Measurements from ENCODE around the gene PRPSAP1. TPM values are rescaled to one million over a fixed set of nuclear protein-coding genes. Genes with fewer than 3 reads are reported as not detected.

The PRPSAP1 gene
- total and polyA plus RNA-seq, 2 of the 8 experiments (the other 6 are each of a cell fraction or from before 2014, with no cell fraction given): 32.0 to 54.2 TPM

DNA sequence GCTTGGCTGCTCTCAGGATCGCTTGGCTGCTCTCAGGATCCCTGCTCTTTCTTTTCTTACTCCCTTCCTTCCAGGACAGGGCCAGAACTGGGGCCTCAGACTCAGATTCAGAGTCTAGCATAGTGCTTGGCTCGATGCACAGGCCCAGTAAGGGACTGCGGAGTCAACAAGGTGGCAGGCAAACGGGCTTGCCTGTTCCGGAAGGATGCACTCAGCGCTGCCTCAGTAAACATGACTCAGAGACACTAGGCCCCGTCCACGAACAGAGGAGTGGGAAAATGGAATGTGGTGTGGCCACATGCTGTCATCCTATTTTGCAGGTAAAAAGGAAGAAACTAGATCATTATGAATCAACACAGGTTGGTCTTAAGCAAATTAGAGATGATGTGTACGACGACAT lies 40.5 kb upstream of the PRPSAP1 start:
- H4K5ac ChIP-seq (ENCODE audit: insufficient read length, low read depth, low read length): no peak overlapping the region
- POLR2A ChIA-PET (ENCODE audit: partially characterized antibody): no interaction called here
- H2BK15ac ChIP-seq (ENCODE audit: low read length): no peak overlapping the region
- no peak overlapping the region for H2BK5ac ChIP-seq (ENCODE audit: low read depth, low read length)
- peaks cover 0 to 11% (median 7%) of the 10 kb centered on the region in 4 experiments; a peak in 6 of 7 replicates for H3K4me1 ChIP-seq (replicated peaks in 1 of 4; ENCODE audit: control insufficient read depth in 3 of 4, insufficient read depth in 4 of 4, low read length in 3 of 4)
- no peaks in the 10 kb centered on the region for H3K9me3 ChIP-seq (ENCODE audit: insufficient read depth in 2 of 2, low read depth in 1 of 2, low read length in 1 of 2)
- no peak overlapping the region for H2BK20ac ChIP-seq (ENCODE audit: low read length)
- peaks cover 22 to 56% (median 46%) of the 10 kb centered on the region in 4 experiments for H3K36me3 ChIP-seq (ENCODE audit: control insufficient read depth in 2 of 4, insufficient read depth in 4 of 4, low read length in 3 of 4)
- WGBS, 2 experiments (ENCODE audit: extremely low coverage in 1 of 2, insufficient coverage in 1 of 2, insufficient read length in 1 of 2, insufficient replicate concordance in 2 of 2, low coverage in 1 of 2, low lambda C conversion rate in 2 of 2, missing lambda C conversion rate in 1 of 2): 91% methylated on average over 10 of the region's 10 CpGs; no CpG with 5 or more reads in 1 of the 2 experiments
- no peak overlapping the region for H2BK120ac ChIP-seq (replicated peaks; ENCODE audit: low read depth, low read length)
- H3K18ac ChIP-seq (ENCODE audit: extremely low read depth, low read length): no peak overlapping the region
- H3K27me3 ChIP-seq (replicated peaks in 1 of 4; ENCODE audit: control insufficient read depth in 3 of 4, extremely low read depth in 1 of 4, insufficient read depth in 3 of 4, low read length in 3 of 4): no peaks in the 10 kb centered on the region
- no peak overlapping the region for H4K8ac ChIP-seq (ENCODE audit: extremely low read depth, insufficient read depth, low read length)
- H2AFZ ChIP-seq (ENCODE audit: low read length): no peak overlapping the region
- no peak overlapping the region for H3K4me3 ChIP-seq (ENCODE audit: extremely low read depth in 1 of 4, insufficient read depth in 2 of 4, low read depth in 3 of 4, low read length in 4 of 4)
- no peaks in the 10 kb centered on the region for H3K79me2 ChIP-seq (ENCODE audit: control insufficient read depth in 1 of 2, insufficient read depth in 2 of 2, low read length in 2 of 2)
- H2BK12ac ChIP-seq (ENCODE audit: low read depth, low read length): no peak overlapping the region
- CTCF ChIA-PET (ENCODE audit: partially characterized antibody): interaction anchor here (0.6 to 28.1 kb wide), 6 partner anchors 9 to 91 kb away, joined by 3 to 635 read pairs (median 4); partner anchors contain the start of genes PRPSAP1 and SPHK1
- H3K9ac ChIP-seq (replicated peaks in 1 of 4; ENCODE audit: extremely low read depth in 1 of 4, low read depth in 3 of 4, low read length in 3 of 4): no peak overlapping the region; a peak in 1 of 7 replicates
- H2AK5ac ChIP-seq (ENCODE audit: low read depth, low read length): no peak overlapping the region
- peaks cover 5 to 9% of the 10 kb centered on the region in 2 experiments for H4K20me1 ChIP-seq (replicated peaks in 1 of 2; ENCODE audit: control insufficient read depth in 1 of 2, insufficient read depth in 2 of 2, low read length in 2 of 2)
- DNase-seq (ENCODE audit: low read depth in 1 of 2, low spot score in 2 of 2) (no peak), FAIRE-seq (no peak)
- no peak overlapping the region for H3K4ac ChIP-seq (replicated peaks; ENCODE audit: insufficient read length, low read depth, low read length)
- no peak overlapping the region for H3K56ac ChIP-seq (replicated peaks; ENCODE audit: insufficient read length, low read depth, low read length)
- H3K27ac ChIP-seq (ENCODE audit: low read depth, low read length): no peak overlapping the region
- no peak overlapping the region for H4K91ac ChIP-seq (replicated peaks; ENCODE audit: insufficient read length, low read length)
- H3K14ac ChIP-seq (ENCODE audit: insufficient read length): no peak overlapping the region
- H3K79me1 ChIP-seq (ENCODE audit: low read depth, low read length): no peaks in the 10 kb centered on the region; the same call in 1 of the 2 replicates
- no peaks in the 10 kb centered on the region; the same call in 1 of the 2 replicates for H3K23me2 ChIP-seq (ENCODE audit: low read depth, low read length)
- no peak overlapping the region for H3K4me2 ChIP-seq (ENCODE audit: insufficient read depth in 1 of 2, low read depth in 2 of 2, low read length in 2 of 2)
- H3K23ac ChIP-seq (ENCODE audit: insufficient read length): no peak overlapping the region
- TF ChIP-seq SP4 (IDR thresholded peaks at IDR 0.05; ENCODE audit: low read length) (no peak), JUND (IDR thresholded peaks at IDR 0.05; ENCODE audit: low read length) (no peak), GABPA (IDR thresholded peaks at IDR 0.05; ENCODE audit: borderline replicate concordance, insufficient read depth, low read length) (no peak), CBX8 (IDR thresholded peaks at IDR 0.05; ENCODE audit: borderline replicate concordance, low read depth, low read length) (no peak), RFX5 (IDR thresholded peaks at IDR 0.05; ENCODE audit: borderline replicate concordance, low read depth, low read length) (no peak), MAFK (IDR thresholded peaks at IDR 0.05; ENCODE audit: low read depth, low read length) (no peak), EZH2 (IDR thresholded peaks at IDR 0.05; ENCODE audit: low read depth, low read length, severe bottlenecking) (no peak), TAF1 (IDR thresholded peaks at IDR 0.05; ENCODE audit: low read depth, low read length) (no peak), RBBP5 (IDR thresholded peaks at IDR 0.05; ENCODE audit: borderline replicate concordance, low read depth, low read length) (no peak), RAD21 (IDR thresholded peaks at IDR 0.05 in 1 of 2, conservative IDR thresholded peaks at IDR 0.05 in 1 of 2; ENCODE audit: low read depth in 2 of 2, low read length in 2 of 2) (no peak)
- TF ChIP-seq, protein P1, sequence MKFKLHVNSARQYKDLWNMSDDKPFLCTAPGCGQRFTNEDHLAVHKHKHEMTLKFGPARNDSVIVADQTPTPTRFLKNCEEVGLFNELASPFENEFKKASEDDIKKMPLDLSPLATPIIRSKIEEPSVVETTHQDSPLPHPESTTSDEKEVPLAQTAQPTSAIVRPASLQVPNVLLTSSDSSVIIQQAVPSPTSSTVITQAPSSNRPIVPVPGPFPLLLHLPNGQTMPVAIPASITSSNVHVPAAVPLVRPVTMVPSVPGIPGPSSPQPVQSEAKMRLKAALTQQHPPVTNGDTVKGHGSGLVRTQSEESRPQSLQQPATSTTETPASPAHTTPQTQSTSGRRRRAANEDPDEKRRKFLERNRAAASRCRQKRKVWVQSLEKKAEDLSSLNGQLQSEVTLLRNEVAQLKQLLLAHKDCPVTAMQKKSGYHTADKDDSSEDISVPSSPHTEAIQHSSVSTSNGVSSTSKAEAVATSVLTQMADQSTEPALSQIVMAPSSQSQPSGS (IDR thresholded peaks at IDR 0.05; ENCODE audit: low read length): no peak
- TF ChIP-seq, protein P2, sequence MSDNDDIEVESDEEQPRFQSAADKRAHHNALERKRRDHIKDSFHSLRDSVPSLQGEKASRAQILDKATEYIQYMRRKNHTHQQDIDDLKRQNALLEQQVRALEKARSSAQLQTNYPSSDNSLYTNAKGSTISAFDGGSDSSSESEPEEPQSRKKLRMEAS (IDR thresholded peaks at IDR 0.05): no peak
